Skeletal muscle satellite cell (primary cell): ENCODE data around the gene RSPRY1.

Source experiments
- H3K27me3 ChIP-seq: 2 replicates; pipeline ENCODE4 v1.7.0; 2013; ENCODE audit warnings: low read length; ENCODE audit not compliant: control insufficient read depth, insufficient read depth
- H3K36me3 ChIP-seq: 2 replicates; pipeline ENCODE4 v1.7.0; 2013; ENCODE audit warnings: mild to moderate bottlenecking, control low read depth, low read length; ENCODE audit not compliant: insufficient read depth
- H3K4me1 ChIP-seq: 2 replicates; pipeline ENCODE4 v1.7.0; 2013; ENCODE audit warnings: low read length; ENCODE audit not compliant: control insufficient read depth, insufficient read depth
- H3K4me2 ChIP-seq: 2 replicates; pipeline ENCODE4 v1.7.0; 2013; ENCODE audit warnings: mild to moderate bottlenecking, low read length
- H3K4me3 ChIP-seq: 2 replicates; pipeline ENCODE4 v1.7.0; 2013; ENCODE audit warnings: low read length
- H3K9ac ChIP-seq: 2 replicates; pipeline ENCODE4 v1.7.0; 2013; ENCODE audit warnings: mild to moderate bottlenecking, low read depth, low read length, moderate library complexity
- H3K9me3 ChIP-seq: replicated peaks from 2 replicates; pipeline ENCODE4 v1.7.0; 2013; ENCODE audit warnings: mild to moderate bottlenecking, control low read depth, low read length

The RSPRY1 gene

GRCh38 chr16:57204675-57205074 lies 18.5 kb downstream of the RSPRY1 start:
- Histone ChIP-seq H3K4me1 (no peaks in the 10 kb centered on the region), H3K4me3 (no peak overlapping the region), H3K9ac (no peak overlapping the region), H3K36me3 (peaks cover 46% of the 10 kb centered on the region), H3K4me2 (no peak overlapping the region), H3K9me3 (no peaks in the 10 kb centered on the region), H3K27me3 (no peaks in the 10 kb centered on the region)

GRCh38 chr16:57208926-57209325 lies 22.8 kb downstream of the RSPRY1 start:
- Histone ChIP-seq H3K9me3 (no peaks in the 10 kb centered on the region), H3K4me3 (no peak overlapping the region), H3K27me3 (no peaks in the 10 kb centered on the region), H3K4me1 (no peaks in the 10 kb centered on the region), H3K36me3 (peaks cover 75% of the 10 kb centered on the region), H3K9ac (no peak overlapping the region), H3K4me2 (no peak overlapping the region)

- Histone ChIP-seq H3K36me3 (peaks cover 78% of the 10 kb centered on the region), H3K27me3 (no peaks in the 10 kb centered on the region), H3K4me1 (no peaks in the 10 kb centered on the region), H3K4me3 (no peak overlapping the region), H3K4me2 (no peak overlapping the region), H3K9me3 (no peaks in the 10 kb centered on the region), H3K9ac (no peak overlapping the region)
Observed at GRCh38 chr16:57209780-57210179, 23.7 kb downstream of the RSPRY1 start.

- Histone ChIP-seq H3K4me1 (no peaks in the 10 kb centered on the region), H3K4me3 (no peak overlapping the region), H3K9me3 (peaks cover 17% of the 10 kb centered on the region), H3K27me3 (no peaks in the 10 kb centered on the region), H3K4me2 (no peak overlapping the region), H3K9ac (no peak overlapping the region), H3K36me3 (peaks cover 82% of the 10 kb centered on the region)
Observed at GRCh38 chr16:57213462-57213861, 27.3 kb downstream of the RSPRY1 start.

GRCh38 chr16:57216968-57217367 lies 30.8 kb downstream of the RSPRY1 start:
- peaks cover 93% of the 10 kb centered on the region for H3K36me3 ChIP-seq

GRCh38 chr16:57223057-57223456 lies 36.9 kb downstream of the RSPRY1 start:
- no peak overlapping the region for H3K4me3 ChIP-seq
- no peak overlapping the region for H3K4me2 ChIP-seq
- H3K4me1 ChIP-seq: no peaks in the 10 kb centered on the region
- H3K27me3 ChIP-seq: no peaks in the 10 kb centered on the region
- no peak overlapping the region for H3K9ac ChIP-seq
- H3K9me3 ChIP-seq: peaks cover 3% of the 10 kb centered on the region
- H3K36me3 ChIP-seq: peaks cover 85% of the 10 kb centered on the region

More at GRCh38 chr16:57216968-57217367, 30.8 kb downstream of the RSPRY1 start:
- no peak overlapping the region for H3K4me2 ChIP-seq
- H3K9ac ChIP-seq: no peak overlapping the region
- H3K27me3 ChIP-seq: no peaks in the 10 kb centered on the region
- peaks cover 20% of the 10 kb centered on the region for H3K9me3 ChIP-seq
- H3K4me1 ChIP-seq: no peaks in the 10 kb centered on the region
- no peak overlapping the region for H3K4me3 ChIP-seq

- no peaks in the 10 kb centered on the region for H3K27me3 ChIP-seq
- peaks cover 83% of the 10 kb centered on the region for H3K36me3 ChIP-seq
- H3K9me3 ChIP-seq: no peaks in the 10 kb centered on the region
- no peak overlapping the region for H3K9ac ChIP-seq
- no peaks in the 10 kb centered on the region for H3K4me1 ChIP-seq
- H3K4me2 ChIP-seq: no peak overlapping the region
- no peak overlapping the region for H3K4me3 ChIP-seq
Observed at GRCh38 chr16:57224651-57225335, 38.7 kb downstream of the RSPRY1 start.

- H3K36me3 ChIP-seq: peaks cover 80% of the 10 kb centered on the region
- no peaks in the 10 kb centered on the region for H3K9me3 ChIP-seq
- H3K27me3 ChIP-seq: no peaks in the 10 kb centered on the region
Observed at GRCh38 chr16:57225978-57226377, 39.8 kb downstream of the RSPRY1 start.

GRCh38 chr16:57226701-57227621 lies 40.8 kb downstream of the RSPRY1 start:
- Histone ChIP-seq H3K36me3 (peaks cover 80% of the 10 kb centered on the region), H3K27me3 (no peaks in the 10 kb centered on the region), H3K4me1 (no peaks in the 10 kb centered on the region), H3K9me3 (no peaks in the 10 kb centered on the region), H3K9ac (no peak overlapping the region), H3K4me3 (no peak overlapping the region), H3K4me2 (no peak overlapping the region)

More at GRCh38 chr16:57225978-57226377, 39.8 kb downstream of the RSPRY1 start:
- H3K9ac ChIP-seq: no peak overlapping the region
- no peaks in the 10 kb centered on the region for H3K4me1 ChIP-seq
- H3K4me2 ChIP-seq: no peak overlapping the region
- no peak overlapping the region for H3K4me3 ChIP-seq

- H3K9ac ChIP-seq: no peak overlapping the region
- H3K36me3 ChIP-seq: peaks cover 85% of the 10 kb centered on the region
- no peaks in the 10 kb centered on the region for H3K4me1 ChIP-seq
- H3K9me3 ChIP-seq: no peaks in the 10 kb centered on the region
- H3K4me2 ChIP-seq: no peak overlapping the region
- no peak overlapping the region for H3K4me3 ChIP-seq
- no peaks in the 10 kb centered on the region for H3K27me3 ChIP-seq
Observed at GRCh38 chr16:57229079-57229478, 43.0 kb downstream of the RSPRY1 start.

- H3K4me1 ChIP-seq: peaks cover 3% of the 10 kb centered on the region
- H3K9ac ChIP-seq: no peak overlapping the region
- no peaks in the 10 kb centered on the region for H3K27me3 ChIP-seq
- H3K4me2 ChIP-seq: no peak overlapping the region
- H3K4me3 ChIP-seq: no peak overlapping the region
- peaks cover 88% of the 10 kb centered on the region for H3K36me3 ChIP-seq
- H3K9me3 ChIP-seq: no peaks in the 10 kb centered on the region
Observed at GRCh38 chr16:57231821-57232350, 45.8 kb downstream of the RSPRY1 start.
